Neutrophil (primary cell): Measurements from ENCODE around the gene ATXN1L.
A peak's percentile ranks its signal among the peaks of the same experiment; 100 is the strongest.

ENCODE experiments used
- H3K27ac ChIP-seq: fragments of 200-600 bp; sonication (generic); 2 replicates; pipeline ENCODE4 v1.5.1; 2016; ENCODE audit warnings: mild to moderate bottlenecking, moderate library complexity
- H3K27me3 ChIP-seq: fragments of 200-600 bp; sonication (generic); 2 replicates; pipeline ENCODE4 v1.6.0; 2016; ENCODE audit warnings: mild to moderate bottlenecking
- H3K36me3 ChIP-seq: fragments of 200-600 bp; sonication (generic); 2 replicates; pipeline ENCODE4 v1.5.1; 2017
- H3K4me1 ChIP-seq, 2 experiments: fragments of 200-600 bp in 1 of 2; sonication (generic) in 1 of 2; 1 replicate in 1 of 2; 2 replicates in 1 of 2; pipeline versions ENCODE4 v1.5.1 to v1.6.1; 2013 to 2016; ENCODE audit warnings: low read depth in 1 of 2, low read length in 1 of 2, mild to moderate bottlenecking in 1 of 2, moderate library complexity in 1 of 2; ENCODE audit not compliant: control insufficient read depth in 1 of 2, insufficient read depth in 1 of 2
- H3K4me3 ChIP-seq, 2 experiments: fragments of 200-600 bp in 1 of 2; sonication (generic) in 1 of 2; 1 replicate in 1 of 2; 2 replicates in 1 of 2; pipeline ENCODE4 v1.5.1; 2013 to 2016; ENCODE audit warnings: low read depth in 1 of 2, low read length in 1 of 2, mild to moderate bottlenecking in 1 of 2, moderate library complexity in 1 of 2
- H3K9me3 ChIP-seq: fragments of 200-600 bp; sonication (generic); 2 replicates; pipeline ENCODE4 v1.5.1; 2016
- TF ChIP-seq, protein P1 (sequence below): fragments of 200-600 bp; sonication (generic); IDR thresholded peaks from 2 replicates; pipeline ENCODE4 v1.5.1; 2016; ENCODE audit warnings: antibody characterized with exemption

The ATXN1L gene

GRCh38 chr16:71882505-71883167 lies 36.9 kb downstream of the ATXN1L start:
- Histone ChIP-seq H3K9me3 (no peaks in the 10 kb centered on the region), H3K27ac (peak overlapping the region; percentile 82), H3K27me3 (no peaks in the 10 kb centered on the region), H3K4me3 (peak overlapping the region; percentile 95 to 97), H3K36me3 (no peaks in the 10 kb centered on the region), H3K4me1 (peaks cover 31 to 33% of the 10 kb centered on the region in 2 experiments)
- TF ChIP-seq, protein P1, sequence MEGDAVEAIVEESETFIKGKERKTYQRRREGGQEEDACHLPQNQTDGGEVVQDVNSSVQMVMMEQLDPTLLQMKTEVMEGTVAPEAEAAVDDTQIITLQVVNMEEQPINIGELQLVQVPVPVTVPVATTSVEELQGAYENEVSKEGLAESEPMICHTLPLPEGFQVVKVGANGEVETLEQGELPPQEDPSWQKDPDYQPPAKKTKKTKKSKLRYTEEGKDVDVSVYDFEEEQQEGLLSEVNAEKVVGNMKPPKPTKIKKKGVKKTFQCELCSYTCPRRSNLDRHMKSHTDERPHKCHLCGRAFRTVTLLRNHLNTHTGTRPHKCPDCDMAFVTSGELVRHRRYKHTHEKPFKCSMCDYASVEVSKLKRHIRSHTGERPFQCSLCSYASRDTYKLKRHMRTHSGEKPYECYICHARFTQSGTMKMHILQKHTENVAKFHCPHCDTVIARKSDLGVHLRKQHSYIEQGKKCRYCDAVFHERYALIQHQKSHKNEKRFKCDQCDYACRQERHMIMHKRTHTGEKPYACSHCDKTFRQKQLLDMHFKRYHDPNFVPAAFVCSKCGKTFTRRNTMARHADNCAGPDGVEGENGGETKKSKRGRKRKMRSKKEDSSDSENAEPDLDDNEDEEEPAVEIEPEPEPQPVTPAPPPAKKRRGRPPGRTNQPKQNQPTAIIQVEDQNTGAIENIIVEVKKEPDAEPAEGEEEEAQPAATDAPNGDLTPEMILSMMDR = peak; percentile 90

DNA sequence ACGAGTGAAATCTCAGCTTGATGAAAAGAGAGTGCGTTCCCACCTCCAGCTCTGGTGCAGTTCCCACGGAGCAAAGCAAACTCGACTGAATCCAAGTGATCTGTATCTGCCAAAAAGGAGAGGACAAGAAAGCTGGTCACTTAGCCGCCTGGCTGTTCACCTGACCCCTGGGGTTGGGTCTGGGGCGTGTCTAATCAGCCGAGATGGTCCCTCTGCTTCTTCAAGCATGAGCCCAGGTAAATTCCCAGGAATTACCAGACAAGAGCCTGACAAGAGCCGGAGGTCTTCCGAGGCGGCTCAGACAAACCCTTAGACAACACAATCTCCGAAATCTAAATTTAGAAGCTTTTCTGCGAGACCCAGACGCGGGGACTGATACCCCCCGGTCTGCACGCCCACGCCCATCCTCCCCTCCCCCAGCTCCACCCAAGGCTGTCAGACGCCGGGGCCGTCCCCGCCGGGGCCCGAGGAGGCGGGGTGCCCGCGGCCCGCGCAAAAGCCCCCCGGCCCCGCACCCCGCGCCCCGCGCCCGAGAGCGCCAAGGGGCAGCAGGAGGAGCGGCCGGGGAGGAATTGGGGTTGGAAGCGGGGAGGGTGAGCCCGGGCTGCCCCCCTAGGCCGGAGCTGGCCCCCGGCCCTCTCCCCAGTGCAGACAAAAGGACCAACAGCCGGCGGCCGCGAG lies 37.5 kb downstream of the ATXN1L start:
- TF ChIP-seq, protein P1 = no peak
- peak overlapping the region; percentile 95 to 97 for H3K4me3 ChIP-seq
- no peaks in the 10 kb centered on the region for H3K9me3 ChIP-seq
- H3K4me1 ChIP-seq = peaks cover 31 to 33% of the 10 kb centered on the region in 2 experiments
- H3K27ac ChIP-seq = peak overlapping the region; percentile 82
- no peaks in the 10 kb centered on the region for H3K27me3 ChIP-seq
- no peaks in the 10 kb centered on the region for H3K36me3 ChIP-seq

- TF ChIP-seq, protein P1 = no peak
- Histone ChIP-seq H3K9me3 (no peaks in the 10 kb centered on the region), H3K36me3 (no peaks in the 10 kb centered on the region), H3K4me1 (peaks cover 31 to 33% of the 10 kb centered on the region in 2 experiments), H3K27ac (peak within 1 kb of the TSS; percentile 82), H3K27me3 (no peaks in the 10 kb centered on the region), H3K4me3 (peak within 1 kb of the TSS; percentile 95 to 97)
Observed at GRCh38 chr16:71883849-71884638, 38.3 kb downstream of the ATXN1L start, which contains the start of gene ZNF821. Gene ZNF821 (minus strand): TSS chr16:71884182. CDS start chr16:71879946, 4,236 bp downstream.

GRCh38 chr16:71885261-71885650 lies 39.5 kb downstream of the ATXN1L start:
- Histone ChIP-seq H3K27ac (peak overlapping the region; percentile 40), H3K36me3 (no peaks in the 10 kb centered on the region)

GRCh38 chr16:71889147-71889546 lies 43.4 kb downstream of the ATXN1L start:
- H3K27ac ChIP-seq = no peak overlapping the region
- peaks cover 18% of the 10 kb centered on the region in 2 experiments for H3K4me1 ChIP-seq
- no peaks in the 10 kb centered on the region for H3K9me3 ChIP-seq
- no peaks in the 10 kb centered on the region for H3K27me3 ChIP-seq
- TF ChIP-seq, protein P1 = no peak
- H3K4me3 ChIP-seq = no peak overlapping the region
- no peaks in the 10 kb centered on the region for H3K36me3 ChIP-seq

More at GRCh38 chr16:71885261-71885650, 39.5 kb downstream of the ATXN1L start:
- TF ChIP-seq, protein P1 = no peak
- Histone ChIP-seq H3K4me1 (peaks cover 31 to 32% of the 10 kb centered on the region in 2 experiments), H3K4me3 (peak overlapping the region in 1 of 2 experiments; percentile 95), H3K9me3 (no peaks in the 10 kb centered on the region), H3K27me3 (no peaks in the 10 kb centered on the region)
